Activated T-cell treated with anti-CD3 and anti-CD28 coated beads for 1 hour (primary cell): ENCODE results near the gene RASA3.

Experiments used
- DNase-seq: peaks from one replicate; pipeline ENCODE4 v3.0.0-alpha.2; 2020; ENCODE audit warnings: low read depth

RASA3 gene

GRCh38 chr13:114067381-114067885 is 65.0 kb downstream of the RASA3 start:
- no peak for DNase-seq

- no peak for DNase-seq
These were observed 65.5 kb downstream of the RASA3 start for GRCh38 chr13:114066956-114067355.

GRCh38 chr13:114065926-114066774 is 66.3 kb downstream of the RASA3 start:
- no peak for DNase-seq

GRCh38 chr13:114065141-114065925 is 67.1 kb downstream of the RASA3 start:
- DNase-seq: peak; percentile 56

GRCh38 chr13:114064450-114065140 is 67.8 kb downstream of the RASA3 start:
- DNase-seq: no peak

GRCh38 chr13:114063545-114064449 is 68.6 kb downstream of the RASA3 start:
- DNase-seq: no peak

GRCh38 chr13:114062754-114063153 is 69.7 kb downstream of the RASA3 start:
- DNase-seq: no peak

- no peak for DNase-seq
These were observed 70.1 kb downstream of the RASA3 start for GRCh38 chr13:114062341-114062740.

GRCh38 chr13:114061744-114062143 is 70.7 kb downstream of the RASA3 start:
- no peak for DNase-seq

GRCh38 chr13:114061047-114061446 is 71.4 kb downstream of the RASA3 start:
- no peak for DNase-seq

- no peak for DNase-seq
These were observed 72.2 kb downstream of the RASA3 start for GRCh38 chr13:114059946-114060860.

- no peak for DNase-seq
These were observed 73.0 kb downstream of the RASA3 start for GRCh38 chr13:114059428-114059827.

- DNase-seq: no peak
These were observed 74.2 kb downstream of the RASA3 start for GRCh38 chr13:114058051-114058867.

- no peak for DNase-seq
These were observed 75.0 kb downstream of the RASA3 start for GRCh38 chr13:114057166-114058050.

- no peak for DNase-seq
These were observed 76.0 kb downstream of the RASA3 start for GRCh38 chr13:114056205-114057013.

- no peak for DNase-seq
These were observed 76.7 kb downstream of the RASA3 start for GRCh38 chr13:114055766-114056165.

- DNase-seq: no peak
These were observed 77.5 kb downstream of the RASA3 start for GRCh38 chr13:114054830-114055439.
